Testis (tissue), 2 donors: Measurements from ENCODE around the gene UBE2V1.

Experiments used
- POLR2A ChIP-seq: fragments of 450-650 bp; IDR thresholded peaks from one replicate; pipeline ENCODE4 v1.6.1; 2017; ENCODE audit warnings: antibody characterized with exemption, mild to moderate bottlenecking, moderate library complexity
- TF ChIP-seq, protein P1 (sequence below), 3 experiments: fragments of 450-650 bp in 2 of 3; fragments of 200-600 bp in 1 of 3; sonication (generic) in 1 of 3; IDR thresholded peaks; one replicate each; pipeline ENCODE4 v1.5.1; 2016 to 2019; ENCODE audit warnings: antibody characterized with exemption in 3 of 3, mild to moderate bottlenecking in 2 of 3, moderate library complexity in 1 of 3

DNA sequence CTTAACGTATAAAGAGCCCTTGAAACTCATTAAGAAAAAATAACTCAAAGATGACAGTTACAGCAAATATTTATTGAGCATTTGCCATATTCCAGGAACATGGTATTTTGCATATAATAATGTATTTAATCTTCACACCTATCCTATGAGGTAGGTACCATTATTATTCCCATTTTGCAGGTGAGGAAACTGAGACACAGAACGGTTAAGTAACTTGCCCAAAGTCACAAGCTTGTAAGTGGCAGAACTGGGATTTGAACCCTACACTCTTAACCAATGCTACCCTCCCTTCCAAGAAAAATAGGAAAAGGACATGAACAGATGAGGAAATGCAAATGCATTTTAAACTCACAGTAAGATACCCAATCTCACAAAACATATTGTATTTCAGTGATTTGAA is 5.3 kb upstream of the UBE2V1 start:
- TF ChIP-seq, protein P1, sequence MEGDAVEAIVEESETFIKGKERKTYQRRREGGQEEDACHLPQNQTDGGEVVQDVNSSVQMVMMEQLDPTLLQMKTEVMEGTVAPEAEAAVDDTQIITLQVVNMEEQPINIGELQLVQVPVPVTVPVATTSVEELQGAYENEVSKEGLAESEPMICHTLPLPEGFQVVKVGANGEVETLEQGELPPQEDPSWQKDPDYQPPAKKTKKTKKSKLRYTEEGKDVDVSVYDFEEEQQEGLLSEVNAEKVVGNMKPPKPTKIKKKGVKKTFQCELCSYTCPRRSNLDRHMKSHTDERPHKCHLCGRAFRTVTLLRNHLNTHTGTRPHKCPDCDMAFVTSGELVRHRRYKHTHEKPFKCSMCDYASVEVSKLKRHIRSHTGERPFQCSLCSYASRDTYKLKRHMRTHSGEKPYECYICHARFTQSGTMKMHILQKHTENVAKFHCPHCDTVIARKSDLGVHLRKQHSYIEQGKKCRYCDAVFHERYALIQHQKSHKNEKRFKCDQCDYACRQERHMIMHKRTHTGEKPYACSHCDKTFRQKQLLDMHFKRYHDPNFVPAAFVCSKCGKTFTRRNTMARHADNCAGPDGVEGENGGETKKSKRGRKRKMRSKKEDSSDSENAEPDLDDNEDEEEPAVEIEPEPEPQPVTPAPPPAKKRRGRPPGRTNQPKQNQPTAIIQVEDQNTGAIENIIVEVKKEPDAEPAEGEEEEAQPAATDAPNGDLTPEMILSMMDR (IDR thresholded peaks at IDR 0.05) = no peak
- no peak for TF ChIP-seq POLR2A
